AG08395 (cell line): Measurements from ENCODE around the gene FAM234B.

Experiments used
- DNase-seq: peaks from one replicate; pipeline ENCODE4 v3.0.0; 2012; ENCODE audit warnings: mixed read lengths, low spot score

Gene FAM234B, protein sequence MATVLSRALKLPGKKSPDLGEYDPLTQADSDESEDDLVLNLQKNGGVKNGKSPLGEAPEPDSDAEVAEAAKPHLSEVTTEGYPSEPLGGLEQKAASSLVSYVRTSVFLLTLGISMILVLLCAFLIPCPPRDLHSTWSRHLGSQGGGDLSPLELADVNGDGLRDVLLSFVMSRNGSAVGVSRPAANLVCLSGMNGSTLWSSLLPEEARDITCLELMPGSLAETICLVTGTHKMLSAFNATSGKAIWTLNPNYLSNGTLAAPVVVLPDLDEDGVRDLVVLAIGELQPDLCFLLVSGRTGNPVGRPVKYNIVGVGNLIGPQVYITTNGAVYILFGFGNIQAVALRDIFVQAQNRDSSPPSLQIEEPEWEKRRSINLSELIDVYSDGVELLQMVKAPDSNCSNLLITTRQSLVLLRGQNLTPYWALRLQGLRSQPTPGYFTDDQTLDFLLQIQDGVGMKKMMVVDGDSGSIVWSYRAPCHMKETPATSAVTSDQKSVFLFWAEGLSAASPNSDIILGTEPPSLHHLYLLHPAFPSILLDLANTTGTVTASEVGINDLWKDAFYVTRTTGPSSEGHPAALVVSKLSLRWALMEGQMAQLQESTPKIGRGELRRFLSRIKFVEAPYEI

DNA sequence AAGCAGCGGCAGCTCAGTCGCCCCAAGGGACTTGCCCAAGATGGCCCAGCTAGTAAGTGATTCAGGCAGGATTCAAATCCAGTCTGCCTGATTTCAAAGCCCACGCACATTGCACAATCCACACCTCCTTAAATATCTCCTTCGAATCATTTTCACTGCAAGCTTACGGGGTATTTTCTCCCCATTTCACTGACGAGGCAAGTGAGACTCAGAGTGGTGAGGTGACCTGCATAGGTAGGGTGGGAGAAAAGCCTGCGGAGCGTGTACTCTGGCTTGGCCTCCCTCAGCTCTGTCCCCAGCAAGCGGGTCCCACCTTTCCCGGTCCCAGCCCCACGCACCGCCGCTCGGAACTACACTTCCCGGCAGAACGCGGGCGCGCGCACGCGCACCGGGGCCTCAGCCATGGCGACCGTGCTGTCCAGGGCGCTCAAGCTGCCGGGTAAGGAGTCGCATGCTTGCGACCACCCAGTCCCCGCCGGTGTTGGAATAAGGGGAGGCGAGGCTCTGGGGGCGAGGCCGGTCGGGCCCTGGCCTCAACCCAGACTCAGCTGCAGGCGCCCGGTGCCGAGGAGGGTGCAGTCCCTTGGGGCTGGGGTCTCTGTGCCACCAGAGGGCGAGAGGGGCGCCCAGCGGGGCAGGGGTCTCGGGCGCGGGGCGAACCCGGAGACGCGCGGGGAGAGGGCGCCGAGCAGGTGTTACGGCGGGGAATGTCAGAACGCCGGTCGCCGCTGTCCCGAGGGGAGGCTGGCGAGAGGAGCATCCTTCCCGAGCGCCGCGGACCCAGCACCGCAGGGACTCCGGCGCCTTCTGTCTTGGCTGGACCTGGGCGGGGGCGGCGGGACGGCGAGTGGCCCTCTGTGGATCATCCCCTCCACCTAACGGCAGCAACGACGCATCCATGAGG, at the start of gene FAM234B:
FAM234B (plus strand) TSS at position 380 of the 904 bp plus-strand sequence; CDS start at position 403, 23 bp downstream.
- DNase-seq = peak; percentile 92

DNA sequence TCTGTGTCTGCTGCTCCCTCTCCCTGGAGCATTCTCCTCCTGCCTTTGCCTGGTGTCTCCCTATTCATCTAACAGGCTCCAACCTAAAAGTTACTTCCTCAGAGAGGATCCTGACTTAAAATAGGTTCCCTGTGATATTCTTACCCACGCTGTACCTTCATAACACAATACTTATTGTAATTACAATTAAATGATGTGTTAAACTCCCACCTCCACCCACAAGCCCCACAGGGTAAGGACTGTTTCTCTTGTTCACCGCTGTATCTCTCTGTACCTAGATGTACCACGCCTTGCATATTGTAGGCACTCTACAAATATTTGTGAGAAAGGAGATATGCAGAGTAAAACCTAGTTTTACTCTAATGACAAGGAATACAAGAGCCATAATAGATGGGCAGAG, 49.1 kb upstream of the FAM234B start:
- no peak for DNase-seq

DNA sequence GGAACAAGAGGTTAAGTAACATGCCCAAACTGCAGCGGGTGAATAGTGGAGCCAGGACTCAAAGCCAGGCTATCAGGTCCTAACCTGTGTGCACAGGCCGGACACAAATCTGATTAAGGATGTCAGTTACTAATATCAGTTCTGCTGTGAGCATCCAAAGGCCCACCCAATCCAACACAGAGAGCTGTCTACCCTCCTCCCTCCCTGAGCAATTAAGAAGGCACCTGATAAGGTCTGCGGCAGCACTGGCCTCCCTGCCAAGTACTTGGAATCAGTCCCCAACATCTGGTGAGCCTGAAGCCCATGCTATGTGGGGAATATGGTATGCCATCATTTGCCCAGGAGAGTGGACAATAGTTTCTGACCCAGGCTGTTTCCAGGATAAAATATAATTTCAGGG, 48.0 kb upstream of the FAM234B start:
- no peak for DNase-seq

DNA sequence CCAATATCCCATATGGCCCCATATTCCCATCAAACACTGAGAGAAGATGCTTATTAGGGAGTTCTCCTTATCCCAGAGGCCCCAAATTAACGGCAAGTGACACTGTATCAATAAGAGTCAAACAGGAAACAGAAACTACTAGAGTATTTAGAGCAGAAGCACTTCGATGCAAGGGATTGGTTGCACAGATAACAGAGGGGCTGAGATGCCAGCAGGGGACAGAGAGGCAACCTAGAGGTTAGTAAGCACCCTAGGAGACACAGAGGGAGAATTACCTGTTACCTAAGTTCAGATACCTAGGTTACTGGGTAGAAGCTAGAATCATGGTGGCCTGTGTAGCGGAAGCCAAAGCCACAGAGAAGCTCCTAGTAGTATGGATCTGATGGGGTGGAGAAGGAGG, 47.0 kb upstream of the FAM234B start:
- no peak for DNase-seq

DNA sequence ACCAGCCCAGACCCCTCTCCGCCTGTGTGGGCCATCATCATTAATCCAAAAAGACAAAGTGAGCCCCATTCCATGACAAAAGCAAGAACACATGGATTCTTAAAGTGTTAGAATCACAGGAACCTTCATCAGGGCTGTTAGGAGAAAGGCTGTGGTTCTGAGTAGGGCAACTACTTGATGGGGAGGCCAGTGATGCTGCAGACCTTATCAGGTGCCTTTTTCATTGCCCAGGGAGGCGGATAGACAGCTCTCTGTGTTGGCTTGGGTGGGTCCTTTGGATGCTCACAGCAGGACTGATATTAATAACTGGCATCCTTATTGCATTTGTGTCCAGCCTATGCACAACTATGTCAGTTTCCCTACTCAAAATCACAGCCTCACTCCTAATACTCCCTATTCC, 46.4 kb upstream of the FAM234B start:
- no peak for DNase-seq

DNA sequence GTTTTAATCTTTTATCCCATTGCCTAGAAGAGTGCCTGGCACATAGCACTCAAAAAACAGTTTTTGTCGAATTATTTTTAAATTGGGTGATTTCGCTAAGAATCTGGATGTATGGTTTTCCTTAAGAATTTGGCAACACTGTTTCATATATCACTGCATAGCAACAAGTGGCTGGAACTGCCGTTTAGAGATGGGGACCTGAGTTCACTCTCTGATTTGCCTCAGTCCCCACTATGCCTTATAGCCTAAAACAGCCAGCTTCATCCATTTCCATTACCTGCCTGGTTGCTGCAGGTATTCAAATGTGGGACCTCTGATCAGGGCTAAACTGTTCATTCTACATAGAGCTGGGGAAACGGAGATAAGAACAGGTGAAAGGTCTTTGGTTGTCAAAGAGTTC, 45.9 kb upstream of the FAM234B start:
- no peak for DNase-seq

DNA sequence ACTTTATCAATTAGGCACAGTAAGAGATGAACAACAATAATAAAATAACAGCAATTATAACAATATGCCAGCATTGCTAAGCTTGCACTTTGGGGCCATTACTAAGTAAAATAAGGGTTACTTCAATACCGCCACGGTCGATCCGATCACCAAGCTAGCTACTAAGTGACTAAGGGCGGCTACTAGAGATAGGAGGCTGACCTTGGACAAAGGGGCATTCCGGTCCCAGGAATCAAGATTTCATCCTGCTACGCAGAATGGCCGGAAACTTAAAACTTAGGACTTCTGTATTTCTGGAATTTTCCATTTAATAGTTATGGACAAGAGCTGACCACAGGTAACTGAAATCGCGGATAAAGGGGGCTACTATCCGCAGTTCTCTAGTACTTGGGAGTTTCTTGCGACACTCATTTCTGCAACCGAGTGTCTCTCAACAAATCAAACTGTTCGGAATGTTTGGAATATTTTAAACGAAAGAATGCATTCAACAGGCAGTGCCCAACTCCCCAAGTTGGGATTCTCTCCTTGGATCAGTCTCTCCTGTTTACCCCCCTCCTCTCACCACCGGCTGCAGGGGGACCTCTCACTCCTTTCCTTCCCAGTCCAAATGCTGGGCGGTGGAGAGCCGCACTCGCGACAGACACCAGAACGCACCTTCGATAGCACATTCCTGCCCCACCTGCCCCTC, 44.8 kb upstream of the FAM234B start:
- DNase-seq = peak; percentile 13

DNA sequence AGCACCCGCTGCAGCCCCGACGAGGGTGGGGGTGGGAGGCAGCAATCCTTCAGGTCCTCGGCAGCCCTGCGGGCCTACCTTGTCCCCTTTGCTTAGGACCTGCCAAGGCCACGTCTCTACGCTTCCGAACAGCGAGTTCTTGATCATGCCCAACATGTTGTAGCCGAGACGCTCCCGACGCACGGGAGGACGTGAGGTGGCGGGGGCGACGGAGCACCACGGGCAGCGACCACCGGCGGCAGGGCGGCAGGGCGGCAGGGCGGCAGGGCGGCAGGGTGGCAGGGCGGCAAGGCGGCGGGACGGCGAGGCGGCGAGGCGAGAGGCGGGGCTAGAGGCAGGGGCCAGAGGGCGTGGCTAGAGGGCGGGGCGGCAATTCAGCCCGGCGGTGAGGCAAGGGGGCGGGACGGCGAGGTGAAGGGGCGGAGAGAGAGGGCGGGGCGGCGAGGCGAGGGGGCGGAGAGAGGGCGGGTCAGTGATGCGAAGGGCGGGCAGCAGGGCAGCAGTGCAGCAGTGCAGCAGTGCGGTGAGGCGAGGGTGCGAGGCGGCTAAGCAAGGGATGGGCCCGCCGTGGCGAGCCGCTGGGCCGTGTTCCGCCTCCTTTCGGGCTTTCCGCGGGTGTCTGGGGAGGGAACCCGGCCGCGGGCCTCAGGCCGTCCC, 44.1 kb upstream of the FAM234B start, which contains the start of gene HEBP1:
HEBP1 (minus strand) TSS at position 307 of the 657 bp plus-strand sequence; CDS start at position 156, 151 bp downstream.
- peak; percentile 98 for DNase-seq

DNA sequence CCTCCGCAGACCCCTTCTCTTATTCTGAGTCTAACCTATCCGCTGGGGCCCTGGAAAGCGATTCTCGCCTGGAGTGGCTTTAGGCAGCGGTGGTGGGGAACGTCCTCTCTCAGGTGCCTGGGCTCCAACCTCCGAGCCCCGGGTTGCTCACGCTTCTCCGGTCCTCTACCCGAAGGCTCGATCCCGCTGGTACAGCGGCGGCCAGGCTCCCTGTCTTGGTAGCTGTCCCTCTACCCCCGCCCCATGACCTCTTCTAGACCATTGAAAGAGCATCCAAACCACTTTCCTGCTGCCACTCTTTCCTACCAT, 43.6 kb upstream of the FAM234B start:
- DNase-seq = peak; percentile 37

DNA sequence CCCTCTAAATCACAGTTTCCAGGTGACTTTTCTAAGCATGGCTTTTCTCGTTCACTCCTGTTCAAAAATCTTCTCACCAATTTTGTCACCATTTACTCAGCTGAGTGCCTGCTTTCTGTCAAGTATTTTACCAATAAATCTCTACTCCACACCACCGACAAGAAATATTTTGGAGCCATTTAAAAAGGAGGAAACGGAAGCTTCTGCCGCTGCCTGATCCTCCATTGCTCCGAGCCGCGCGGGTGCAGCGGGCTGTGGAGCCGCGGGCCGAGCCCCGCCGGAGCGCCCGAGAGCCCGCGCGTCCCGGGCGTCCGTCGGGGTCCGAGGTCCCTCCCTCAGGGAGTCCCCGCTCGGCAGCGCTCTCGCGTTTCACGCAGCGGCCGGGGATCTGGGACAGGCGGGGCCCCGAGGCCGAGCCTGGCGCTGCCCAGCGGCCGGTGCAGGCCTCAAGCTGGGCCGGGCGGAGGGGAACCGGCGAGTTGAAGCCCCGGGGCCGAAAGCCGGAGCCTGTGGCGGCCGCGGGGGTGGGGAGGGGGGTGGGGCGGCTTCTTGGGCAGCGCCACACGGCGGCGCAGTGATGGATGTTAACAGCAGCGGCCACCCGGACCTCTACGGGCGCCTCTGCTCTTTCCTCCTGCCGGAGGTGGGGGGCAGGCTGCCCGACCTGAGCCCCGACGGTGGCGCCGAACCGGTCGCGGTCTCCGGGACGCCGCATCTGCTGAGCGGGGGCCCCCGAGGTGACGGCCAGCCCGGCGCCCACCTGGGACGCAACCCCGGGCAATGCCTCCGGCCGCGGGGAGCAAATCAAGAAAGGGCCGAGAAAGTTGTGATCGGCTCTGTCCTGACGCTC, 43.0 kb upstream of the FAM234B start:
- DNase-seq = peak; percentile 71

DNA sequence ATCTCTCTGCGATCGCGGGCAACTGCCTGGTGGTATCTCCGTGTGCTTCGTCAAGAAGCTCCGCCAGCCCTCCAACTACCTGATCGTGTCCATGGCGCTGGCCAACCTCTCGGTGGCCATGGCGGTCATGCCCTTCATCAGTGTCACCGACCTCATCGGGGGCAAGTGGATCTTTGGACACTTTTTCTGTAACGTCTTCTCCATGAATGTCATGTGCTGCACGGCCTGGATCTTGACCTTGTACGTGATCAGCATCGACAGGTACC, 42.5 kb upstream of the FAM234B start:
- DNase-seq = no peak

DNA sequence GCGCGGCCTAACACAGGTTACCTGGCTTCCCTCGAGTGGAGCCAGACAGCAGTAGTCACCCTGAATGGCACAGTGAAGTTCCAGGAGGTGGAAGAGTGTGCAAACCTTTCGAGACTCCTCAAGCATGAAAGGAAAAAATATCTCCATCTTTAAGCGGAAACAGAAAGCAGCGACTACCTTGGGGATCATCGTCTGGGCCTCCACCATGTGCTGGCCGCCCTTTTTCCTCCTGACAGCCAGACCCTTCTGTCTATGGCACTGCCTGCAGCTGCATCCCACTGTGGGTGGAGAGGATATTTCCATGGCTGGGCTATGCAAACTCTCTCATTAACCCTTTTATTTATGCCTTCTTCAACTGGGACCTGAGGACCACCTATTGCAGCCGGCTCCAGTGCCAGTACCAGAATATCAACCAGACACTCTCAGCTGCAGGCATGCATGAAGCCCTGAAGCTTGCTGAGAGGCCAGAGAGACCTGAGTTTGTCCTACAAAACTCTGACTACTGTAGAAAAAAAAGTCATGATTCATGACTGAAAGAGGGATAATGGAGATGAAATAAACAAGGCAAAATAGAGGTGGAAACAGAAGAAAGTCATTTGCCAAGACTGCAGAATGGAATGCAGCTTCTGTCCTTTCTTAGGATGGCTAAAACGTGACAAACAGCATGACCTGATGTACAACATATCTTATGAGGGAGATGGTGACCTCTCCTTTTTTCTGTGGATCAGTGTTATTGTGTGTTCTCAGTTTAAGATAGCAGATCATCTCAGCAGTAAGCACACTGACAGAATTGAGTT, 41.7 kb upstream of the FAM234B start:
- no peak for DNase-seq

DNA sequence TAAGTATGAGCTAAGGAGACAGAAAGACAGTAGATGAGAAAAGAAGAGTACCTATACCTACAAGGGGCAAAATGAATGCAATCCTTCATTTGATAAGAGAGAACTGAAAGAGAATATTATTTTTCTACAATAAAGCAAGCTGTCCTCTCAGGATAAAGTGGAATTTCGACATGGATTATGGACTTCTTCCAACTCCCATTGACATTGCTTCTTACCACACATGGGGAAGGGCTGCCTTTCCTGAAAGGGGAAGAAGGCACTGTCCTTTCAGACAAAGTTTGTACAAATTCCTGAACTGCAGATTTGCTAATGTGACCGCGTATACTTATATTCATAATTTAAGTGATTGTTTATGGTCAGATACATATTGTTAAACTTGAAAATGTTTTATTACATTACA, 39.8 kb upstream of the FAM234B start:
- no peak for DNase-seq

DNA sequence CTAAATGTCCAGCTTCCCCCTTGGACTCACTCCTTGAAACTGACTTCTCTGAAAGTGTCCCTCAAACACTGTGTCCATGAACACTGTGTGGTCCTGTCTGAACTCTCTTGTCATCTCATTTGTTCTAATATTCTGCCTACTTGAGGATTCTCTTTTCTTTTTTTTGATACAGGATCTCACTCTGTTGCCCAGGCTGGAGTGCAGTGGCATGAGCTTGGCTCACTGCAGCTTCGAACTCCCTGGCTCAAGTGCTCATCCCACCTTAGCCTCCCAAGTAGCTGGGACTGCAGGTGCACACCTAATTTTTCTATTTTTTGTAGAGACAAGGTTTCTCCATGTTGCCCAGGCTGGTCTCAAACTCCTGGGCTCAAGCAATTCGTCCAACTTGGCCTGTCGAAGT, 39.2 kb upstream of the FAM234B start:
- DNase-seq = no peak

DNA sequence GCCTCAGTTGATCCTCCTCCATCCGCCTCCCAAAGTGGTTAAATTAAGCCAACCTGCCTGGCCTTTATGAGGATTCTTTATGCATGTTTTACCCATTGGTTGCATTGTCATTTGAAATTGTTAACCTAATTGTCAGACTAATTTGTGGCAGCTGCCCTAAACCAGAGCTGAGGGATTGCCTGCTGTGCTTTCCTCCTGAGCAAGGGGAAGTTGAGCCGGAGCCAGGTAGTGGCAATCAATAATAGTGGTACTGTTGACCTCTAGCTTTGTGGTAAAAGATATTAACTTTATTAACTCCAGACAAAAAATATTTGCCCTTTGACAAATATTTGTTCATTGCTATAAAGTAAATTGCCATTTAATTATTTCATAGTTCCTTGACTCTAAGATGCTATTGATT, 38.5 kb upstream of the FAM234B start:
- no peak for DNase-seq

DNA sequence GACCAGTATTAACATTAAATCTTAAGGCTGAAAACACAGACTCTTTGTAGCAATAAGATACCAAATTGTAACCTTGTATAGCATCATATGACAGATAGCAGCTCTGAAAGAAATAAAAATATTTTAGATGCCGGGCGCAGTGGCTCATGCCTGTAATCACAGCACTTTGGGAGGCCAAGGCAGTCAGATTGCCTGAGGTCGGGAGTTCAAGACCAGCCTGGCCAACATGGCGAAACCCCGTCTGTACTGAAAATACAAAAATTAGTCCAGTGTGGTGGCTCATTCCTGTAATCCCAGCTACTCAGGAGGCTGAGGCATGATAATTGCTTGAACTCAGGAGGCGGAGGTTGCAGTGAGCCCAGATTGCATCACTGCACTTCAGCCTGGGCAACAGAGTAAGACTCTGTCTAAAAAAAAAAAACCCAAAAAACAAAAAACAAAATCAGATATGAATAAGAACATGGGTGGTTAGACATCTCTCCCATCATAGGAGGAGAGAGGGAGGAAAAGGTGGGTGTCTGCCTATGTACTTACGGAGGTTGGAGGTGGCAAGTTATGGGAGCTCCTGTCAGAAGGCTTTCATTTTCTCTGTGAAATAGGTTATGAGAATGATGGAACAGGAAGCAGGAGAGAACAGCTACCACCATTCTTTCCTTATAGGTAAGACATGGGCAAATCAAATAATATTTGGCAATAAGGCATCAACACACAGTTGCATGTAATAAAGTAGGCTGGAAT, 36.5 kb upstream of the FAM234B start:
- no peak for DNase-seq

DNA sequence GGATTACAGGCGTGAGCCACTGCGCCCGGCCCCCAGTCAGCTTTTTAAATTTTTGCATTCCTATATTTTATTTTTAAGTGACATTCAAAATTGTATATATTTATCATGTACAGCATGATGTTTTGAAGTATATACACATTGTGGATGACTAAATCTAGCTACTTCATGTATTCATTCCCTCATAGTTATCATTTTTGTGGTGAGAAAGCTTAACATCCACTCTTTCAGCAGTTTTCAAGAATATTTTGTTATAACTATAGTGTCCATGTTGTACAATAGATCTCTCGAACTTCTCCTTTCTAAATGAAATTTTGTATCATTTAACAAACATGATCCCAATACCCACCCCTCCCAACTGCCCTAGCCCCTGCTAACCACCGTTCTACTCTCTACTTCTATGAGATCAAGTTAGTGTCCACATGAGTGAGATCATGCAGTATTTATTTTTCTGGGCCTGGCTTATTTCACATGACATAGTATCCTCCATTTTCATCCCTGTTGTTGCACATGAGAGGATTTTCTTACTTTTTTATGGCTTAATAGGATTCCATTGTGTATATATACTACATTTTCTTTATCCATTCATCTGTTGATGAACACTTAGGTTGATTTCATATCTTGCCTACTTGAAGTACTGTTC, 35.3 kb upstream of the FAM234B start:
- peak; percentile 15 for DNase-seq

DNA sequence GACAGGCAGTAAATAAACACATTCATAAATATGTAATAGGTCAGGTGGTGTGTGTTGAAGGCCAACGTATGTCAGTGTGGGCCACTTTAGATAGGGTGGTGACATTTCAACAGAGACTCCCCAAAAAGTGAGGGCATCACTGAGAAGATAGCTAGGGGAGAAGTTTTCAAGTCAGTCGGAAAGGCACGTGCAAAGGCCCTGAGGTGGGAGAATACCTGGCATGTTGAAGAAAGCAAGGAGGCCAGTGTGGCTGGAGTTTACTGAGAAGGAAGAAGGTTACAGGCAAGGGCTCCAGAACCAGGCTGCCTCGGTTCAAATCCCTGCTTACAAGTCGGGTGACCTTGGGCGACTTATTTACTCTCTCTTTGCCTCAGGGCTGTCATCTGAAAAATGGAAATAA, 33.1 kb upstream of the FAM234B start:
- DNase-seq = no peak

DNA sequence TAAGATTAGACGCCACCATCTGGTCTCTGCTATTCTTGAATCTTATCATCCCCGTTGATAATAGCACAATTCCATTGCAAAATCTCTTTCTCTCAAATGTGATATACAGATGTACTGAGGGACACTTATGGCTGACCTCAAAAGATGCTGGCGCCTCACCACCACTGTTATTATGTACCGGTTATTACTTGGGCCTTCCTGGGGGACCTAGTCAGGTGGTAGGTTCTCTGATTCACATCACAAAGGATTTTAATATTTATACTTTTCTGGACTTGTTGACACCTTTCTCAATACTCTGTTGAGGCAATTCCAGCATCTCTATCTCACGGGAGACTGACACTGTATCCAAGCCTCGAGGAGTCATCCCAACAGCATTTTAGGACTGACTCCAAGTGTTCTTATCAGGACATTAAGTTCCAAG, 21.3 kb upstream of the FAM234B start:
- no peak for DNase-seq
